IMR-90 (cell line): ENCODE results near the gene FAM174B. TPM values are rescaled to one million over a fixed set of nuclear protein-coding genes. Genes with fewer than 3 reads are reported as not detected.

Experiments
- ATAC-seq: fragments of 200-7000 bp; cut with Tn5 transposase; 2 replicates; pipeline ENCODE4 v1.9.1; 2020; ENCODE audit warnings: low read depth, mild to moderate bottlenecking, moderate library complexity
- BruUV-seq: library from RNA; stranded (reverse); fragments of 400-500 nt; replicated peaks from 2 replicates; lab custom pipeline; 2021; lab: Mats Ljungman, UMichigan
- CTCF ChIA-PET: fragments of 300-600 bp; formaldehyde crosslinking; extraction: SDS; loops from one replicate; lab custom pipeline; 2021; ENCODE audit warnings: antibody characterized with exemption; lab: Yijun Ruan, JAX
- POLR2A ChIA-PET: fragments of 300-600 bp; sonication (Branson Sonifier 250); formaldehyde crosslinking; loops from one replicate; lab custom pipeline; 2022; ENCODE audit warnings: antibody characterized with exemption; ENCODE audit not compliant: unreplicated experiment; lab: Charles Lee
- DNase-seq: peaks from one replicate; pipeline ENCODE4 v3.0.0; 2013
- H2AFZ ChIP-seq: replicated peaks from 2 replicates; pipeline ENCODE3; 2013; ENCODE audit warnings: low read length, mild to moderate bottlenecking; ENCODE audit not compliant: poor library complexity
- H2AK5ac ChIP-seq: 2 replicates; pipeline ENCODE4 v1.6.1; 2013; ENCODE audit warnings: low read depth, low read length, inconsistent platforms
- H2AK9ac ChIP-seq: replicated peaks from 2 replicates; pipeline ENCODE3; 2013; ENCODE audit warnings: mild to moderate bottlenecking, low read depth, low read length, moderate library complexity; ENCODE audit not compliant: poor library complexity
- H2BK120ac ChIP-seq: 2 replicates; pipeline ENCODE4 v1.6.1; 2013; ENCODE audit warnings: low read depth, low read length, inconsistent platforms
- H2BK15ac ChIP-seq: 3 replicates; pipeline ENCODE4 v1.6.1; 2013; ENCODE audit warnings: low read depth, low read length, inconsistent platforms
- H2BK20ac ChIP-seq: 2 replicates; pipeline ENCODE4 v1.6.1; 2013; ENCODE audit warnings: low read depth, mild to moderate bottlenecking, inconsistent platforms, low read length, moderate library complexity
- H2BK5ac ChIP-seq: 2 replicates; pipeline ENCODE4 v1.6.1; 2013; ENCODE audit warnings: mild to moderate bottlenecking, low read depth, low read length, inconsistent platforms; ENCODE audit not compliant: poor library complexity, severe bottlenecking
- H3K14ac ChIP-seq: replicated peaks from 2 replicates; pipeline ENCODE4 v1.6.1; 2013; ENCODE audit warnings: low read depth, low read length, inconsistent platforms
- H3K18ac ChIP-seq: 2 replicates; pipeline ENCODE4 v1.6.1; 2013; ENCODE audit warnings: low read depth, low read length, control low read depth
- H3K23ac ChIP-seq: 2 replicates; pipeline ENCODE4 v1.6.1; 2013; ENCODE audit warnings: low read depth, low read length, inconsistent platforms
- H3K27ac ChIP-seq: 2 replicates; pipeline ENCODE4 v1.5.1; 2013; ENCODE audit warnings: mild to moderate bottlenecking, control low read depth, low read length; ENCODE audit not compliant: insufficient read depth
- H3K27me3 ChIP-seq: 2 replicates; pipeline ENCODE4 v1.6.1; 2013; ENCODE audit warnings: low read length; ENCODE audit not compliant: control insufficient read depth, insufficient read depth
- H3K36me3 ChIP-seq: 2 replicates; pipeline ENCODE4 v1.6.1; 2013; ENCODE audit warnings: low read length, mixed read lengths; ENCODE audit not compliant: control insufficient read depth, insufficient read depth
- H3K4ac ChIP-seq: 2 replicates; pipeline ENCODE4 v1.6.1; 2013; ENCODE audit warnings: low read depth, low read length, inconsistent platforms
- H3K4me1 ChIP-seq: 2 replicates; pipeline ENCODE4 v1.6.1; 2013; ENCODE audit warnings: low read length, mixed read lengths; ENCODE audit not compliant: control insufficient read depth, insufficient read depth
- H3K4me2 ChIP-seq: 2 replicates; pipeline ENCODE4 v1.6.1; 2013; ENCODE audit warnings: low read depth, mild to moderate bottlenecking, control low read depth, low read length, moderate library complexity
- H3K4me3 ChIP-seq: 2 replicates; pipeline ENCODE4 v1.5.1; 2013; ENCODE audit warnings: low read depth, mild to moderate bottlenecking, control low read depth, low read length, moderate library complexity; ENCODE audit not compliant: insufficient read depth
- H3K56ac ChIP-seq: 2 replicates; pipeline ENCODE4 v1.6.1; 2013; ENCODE audit warnings: low read length, inconsistent platforms; ENCODE audit not compliant: insufficient read depth; ENCODE audit errors: extremely low read depth
- H3K79me1 ChIP-seq, 2 experiments: 2 replicates each; pipeline ENCODE4 v1.6.1; 2013; ENCODE audit warnings: low read length in 2 of 2, inconsistent platforms in 1 of 2, low read depth in 1 of 2
- H3K9ac ChIP-seq: 2 replicates; pipeline ENCODE4 v1.6.1; 2013; ENCODE audit warnings: low read depth, low read length, control low read depth
- H3K9me1 ChIP-seq: 2 replicates; pipeline ENCODE4 v1.6.1; 2013; ENCODE audit warnings: low read length, inconsistent platforms; ENCODE audit not compliant: insufficient read depth
- H3K9me3 ChIP-seq: 2 replicates; pipeline ENCODE4 v1.6.1; 2013; ENCODE audit warnings: low read length; ENCODE audit not compliant: control insufficient read depth, insufficient read depth
- H4K20me1 ChIP-seq: 2 replicates; pipeline ENCODE4 v1.6.1; 2013; ENCODE audit warnings: low read length, inconsistent platforms; ENCODE audit not compliant: insufficient read depth
- H4K5ac ChIP-seq: 2 replicates; pipeline ENCODE4 v1.6.1; 2013; ENCODE audit warnings: mild to moderate bottlenecking, low read depth, low read length, control low read depth
- H4K8ac ChIP-seq, 2 experiments: 2 replicates each; pipeline ENCODE4 v1.6.1; 2013; ENCODE audit warnings: low read depth in 2 of 2, low read length in 2 of 2, control low read depth in 1 of 2, inconsistent platforms in 1 of 2
- H4K91ac ChIP-seq: 2 replicates; pipeline ENCODE4 v1.6.1; 2013; ENCODE audit warnings: low read depth, low read length, inconsistent platforms; ENCODE audit not compliant: insufficient read depth
- CHD1 ChIP-seq: IDR thresholded peaks from 2 replicates; pipeline ENCODE4 v1.6.1; 2012; ENCODE audit warnings: low read depth, low read length, improper control_type of control experiment
- MAFK ChIP-seq: IDR thresholded peaks from 2 replicates; pipeline ENCODE4 v1.6.1; 2012; ENCODE audit warnings: low read depth, low read length, improper control_type of control experiment
- MAZ ChIP-seq: IDR thresholded peaks from 2 replicates; pipeline ENCODE4 v1.6.1; 2012; ENCODE audit warnings: low read depth, mild to moderate bottlenecking, low read length, improper control_type of control experiment, moderate library complexity, borderline replicate concordance
- MXI1 ChIP-seq: IDR thresholded peaks from 2 replicates; pipeline ENCODE4 v1.6.1; 2012; ENCODE audit warnings: low read depth, mild to moderate bottlenecking, low read length, moderate library complexity, borderline replicate concordance
- NFE2L2 ChIP-seq: fragments of 150-350 bp; IDR thresholded peaks from 2 replicates; pipeline ENCODE4 v1.6.1; 2016; ENCODE audit warnings: low read depth, mild to moderate bottlenecking, low read length
- RCOR1 ChIP-seq: IDR thresholded peaks from 2 replicates; pipeline ENCODE4 v1.6.1; 2012; ENCODE audit warnings: mild to moderate bottlenecking, low read length, improper control_type of control experiment; ENCODE audit not compliant: insufficient replicate concordance
- RFX5 ChIP-seq: IDR thresholded peaks from 2 replicates; pipeline ENCODE4 v1.8.0; 2012; ENCODE audit warnings: low read depth, mild to moderate bottlenecking, low read length, moderate library complexity
- SMC3 ChIP-seq: fragments of 150-350 bp; IDR thresholded peaks from 2 replicates; pipeline ENCODE4 v1.6.1; 2016; ENCODE audit warnings: low read depth, mild to moderate bottlenecking, antibody characterized with exemption, low read length, moderate library complexity
- WGBS, 2 experiments: methylation state at CpG; one replicate each; pipeline versions ENCODE4 v1.1.5 to v1.1.7; 2013; ENCODE audit warnings: missing lambda C conversion rate in 2 of 2; ENCODE audit not compliant: insufficient read length in 1 of 2; ENCODE audit errors: extremely low coverage in 2 of 2; 5-methylcytosine and 5-hydroxymethylcytosine counted together
- dilution Hi-C: fragments of 300-500 bp; cut with HindIII; formaldehyde crosslinking; loops from one replicate; pipeline ENCODE4 v1.14.3; 2018; ENCODE audit warnings: low sequenced_read_pairs; ENCODE audit not compliant: unreplicated experiment
- in situ Hi-C: fragments of 300-500 bp; cut with MboI; formaldehyde crosslinking; loops from 3 replicates; pipeline ENCODE4 v1.14.3; 2019; ENCODE audit warnings: low sequenced_read_pairs, inconsistent platforms, mixed read lengths
- intact Hi-C: fragments of 100-400 bp; cut with micrococcal nuclease; formaldehyde crosslinking; loops from 2 replicates; pipeline ENCODE4 v1.10.0; 2022
- polyA plus RNA-seq, 3 experiments: library from polyadenylated mRNA; depleted of rRNA; stranded (reverse); fragments of >200 nt; gene quantifications; 2 replicates each; pipeline ENCODE4 v1.2.3, GENCODE V29; 2012; ENCODE audit warnings: low replicate concordance in 1 of 3
- total RNA-seq: library from RNA; depleted of rRNA; stranded (reverse); fragments of >200 nt; gene quantifications from 2 replicates; pipeline ENCODE4 v1.2.3, GENCODE V29; 2012

FAM174B gene
- total and polyA plus RNA-seq, 2 of the 4 experiments (the other 2 are of a cell fraction), result 0.18 to 0.56 TPM

- Histone ChIP-seq H3K4me2 (no peak overlapping the region), H3K9me1 (no peaks in the 10 kb centered on the region), H4K91ac (no peak overlapping the region), H3K4me1 (no peaks in the 10 kb centered on the region), H3K27ac (no peak overlapping the region), H2AK9ac (no peak overlapping the region), H3K27me3 (peaks cover 2% of the 10 kb centered on the region; the same call in 1 of the 2 replicates), H3K36me3 (no peaks in the 10 kb centered on the region), H3K14ac (no peak overlapping the region), H3K23ac (no peak overlapping the region), H3K79me1 (no peaks in the 10 kb centered on the region), H2BK120ac (no peak overlapping the region), H2AK5ac (no peak overlapping the region), H2BK15ac (no peak overlapping the region), H4K5ac (no peak overlapping the region), H3K9me3 (no peaks in the 10 kb centered on the region), H2BK20ac (no peak overlapping the region), H3K4me3 (no peak overlapping the region), H4K20me1 (no peaks in the 10 kb centered on the region), H3K4ac (no peak overlapping the region), H2BK5ac (no peak overlapping the region), H3K9ac (no peak overlapping the region), H4K8ac (no peak overlapping the region), H2AFZ (no peak overlapping the region), H3K18ac (no peak overlapping the region), H3K56ac (no peak overlapping the region)
- no TSS peak for BruUV-seq
- in situ Hi-C loops (no loop called here), intact Hi-C loops (no loop called here), dilution Hi-C loops (no loop called here)
- DNase-seq (no peak), ATAC-seq (no peak)
- no CpG with 5 or more reads among the region's 2 CpGs for WGBS, 2 experiments
- CTCF ChIA-PET, result no interaction called here
- TF ChIP-seq NFE2L2 (no peak), SMC3 (no peak), MXI1 (no peak), MAZ (no peak), CHD1 (no peak), RCOR1 (no peak), RFX5 (no peak), MAFK (no peak)
- POLR2A ChIA-PET, result no interaction called here
Observed at GRCh38 chr15:92602267-92602593, 53.3 kb downstream of the FAM174B start.
